Neural crest cell (in vitro differentiated cells): ENCODE results near the gene NPR3. TPM values are rescaled to one million over a fixed set of nuclear protein-coding genes. Genes with fewer than 3 reads are reported as not detected.

ENCODE experiments used
- DNase-seq: peaks from one replicate; pipeline ENCODE4 v3.0.0; 2021; ENCODE audit warnings: low read depth, mixed read lengths, low spot score
- H3K27ac Mint-ChIP-seq: one replicate; pipeline ENCODE4 v1.8.0; 2021; ENCODE audit warnings: mild to moderate bottlenecking, mixed read lengths; ENCODE audit not compliant: unreplicated experiment
- H3K27me3 Mint-ChIP-seq: 2 replicates; pipeline ENCODE4 v1.8.0; 2021; ENCODE audit warnings: low read depth, mild to moderate bottlenecking, mixed read lengths
- H3K36me3 Mint-ChIP-seq: 2 replicates; pipeline ENCODE4 v1.8.0; 2021; ENCODE audit warnings: low read depth, mild to moderate bottlenecking, mixed read lengths
- H3K4me1 Mint-ChIP-seq: 2 replicates; pipeline ENCODE4 v1.8.0; 2021; ENCODE audit warnings: mixed read lengths
- H3K4me3 Mint-ChIP-seq: one replicate; pipeline ENCODE4 v1.8.0; 2021; ENCODE audit warnings: mild to moderate bottlenecking, mixed read lengths
- H3K9me3 Mint-ChIP-seq: 2 replicates; pipeline ENCODE4 v1.8.0; 2021; ENCODE audit warnings: mixed read lengths
- total RNA-seq: library from RNA; stranded (reverse); gene quantifications from 2 replicates; pipeline ENCODE4 v1.2.1, GENCODE V29; 2021
- TF ChIP-seq, protein P1 (sequence below): fragments of 200-600 bp; sonication (generic); conservative IDR thresholded peaks from 2 replicates; pipeline ENCODE4 v1.5.0; 2021; ENCODE audit warnings: antibody characterized with exemption, mild to moderate bottlenecking

Gene NPR3
- total RNA-seq, 1 donor from 2014 or later = 6.8 TPM

DNA sequence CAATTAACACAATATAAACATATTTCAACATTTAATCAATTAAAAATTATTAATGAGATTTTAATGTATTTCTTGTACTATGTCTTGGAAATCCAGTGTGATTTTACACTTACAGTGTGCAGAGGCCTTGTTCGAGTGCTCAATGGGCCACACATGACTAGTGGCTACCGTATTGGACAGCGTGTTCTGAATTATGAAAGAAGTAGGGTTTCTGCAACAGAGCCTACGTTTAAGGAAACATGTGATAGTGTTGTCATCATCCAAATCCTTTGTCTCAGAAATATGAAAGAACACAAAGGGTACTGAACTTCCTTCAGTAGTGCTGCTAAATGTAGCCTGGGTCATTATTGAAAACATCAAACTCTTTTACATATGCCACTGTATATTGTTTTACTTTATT is 29.5 kb downstream of the NPR3 start:
- no peaks in the 10 kb centered on the region for H3K36me3 Mint-ChIP-seq
- no peak overlapping the region for H3K27ac Mint-ChIP-seq
- no peak overlapping the region for H3K4me3 Mint-ChIP-seq
- H3K27me3 Mint-ChIP-seq = no peaks in the 10 kb centered on the region
- no peak for DNase-seq
- H3K9me3 Mint-ChIP-seq = no peaks in the 10 kb centered on the region
- TF ChIP-seq, protein P1, sequence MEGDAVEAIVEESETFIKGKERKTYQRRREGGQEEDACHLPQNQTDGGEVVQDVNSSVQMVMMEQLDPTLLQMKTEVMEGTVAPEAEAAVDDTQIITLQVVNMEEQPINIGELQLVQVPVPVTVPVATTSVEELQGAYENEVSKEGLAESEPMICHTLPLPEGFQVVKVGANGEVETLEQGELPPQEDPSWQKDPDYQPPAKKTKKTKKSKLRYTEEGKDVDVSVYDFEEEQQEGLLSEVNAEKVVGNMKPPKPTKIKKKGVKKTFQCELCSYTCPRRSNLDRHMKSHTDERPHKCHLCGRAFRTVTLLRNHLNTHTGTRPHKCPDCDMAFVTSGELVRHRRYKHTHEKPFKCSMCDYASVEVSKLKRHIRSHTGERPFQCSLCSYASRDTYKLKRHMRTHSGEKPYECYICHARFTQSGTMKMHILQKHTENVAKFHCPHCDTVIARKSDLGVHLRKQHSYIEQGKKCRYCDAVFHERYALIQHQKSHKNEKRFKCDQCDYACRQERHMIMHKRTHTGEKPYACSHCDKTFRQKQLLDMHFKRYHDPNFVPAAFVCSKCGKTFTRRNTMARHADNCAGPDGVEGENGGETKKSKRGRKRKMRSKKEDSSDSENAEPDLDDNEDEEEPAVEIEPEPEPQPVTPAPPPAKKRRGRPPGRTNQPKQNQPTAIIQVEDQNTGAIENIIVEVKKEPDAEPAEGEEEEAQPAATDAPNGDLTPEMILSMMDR = no peak
- no peaks in the 10 kb centered on the region for H3K4me1 Mint-ChIP-seq

DNA sequence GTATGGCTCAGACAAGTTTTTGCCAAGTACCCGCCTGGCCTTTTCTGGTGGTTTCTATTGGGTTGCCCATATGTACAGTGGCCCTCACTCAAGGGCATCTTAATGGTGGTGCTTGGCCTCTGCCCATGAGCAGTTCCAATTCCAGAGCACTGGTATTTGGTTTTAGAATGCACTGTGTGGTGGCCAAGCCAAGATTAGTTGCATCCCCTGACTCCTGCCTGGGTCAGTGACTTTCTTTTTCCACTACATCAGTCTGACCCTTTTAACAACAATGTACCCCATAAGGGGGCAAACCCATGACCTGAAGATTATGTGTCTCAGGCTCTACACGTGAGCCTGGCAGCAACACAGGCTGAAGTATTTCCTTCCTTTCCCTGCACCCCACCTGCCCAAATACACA is 34.2 kb downstream of the NPR3 start:
- H3K4me3 Mint-ChIP-seq = no peak overlapping the region

DNA sequence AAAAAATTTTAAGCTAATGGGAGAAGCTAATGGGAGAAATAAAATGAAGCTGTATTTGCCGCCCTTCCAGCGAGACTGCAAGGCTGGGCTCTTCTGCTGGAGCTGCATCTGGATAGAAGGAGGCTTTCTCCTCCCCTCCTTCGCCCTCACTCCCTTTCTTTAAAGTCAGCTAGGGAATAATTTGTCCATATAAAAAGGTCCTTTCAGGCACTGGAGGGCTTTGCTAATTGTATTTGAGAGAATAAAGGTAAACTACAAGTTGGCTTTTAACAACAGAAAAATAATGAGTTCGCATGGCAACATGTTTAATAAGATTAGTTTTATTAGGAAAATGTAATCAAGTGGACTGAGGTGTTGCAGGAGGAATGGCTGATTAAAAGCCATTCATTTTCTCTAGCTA is 41.3 kb downstream of the NPR3 start:
- no peak overlapping the region for H3K27ac Mint-ChIP-seq
- H3K9me3 Mint-ChIP-seq = peaks cover 13% of the 10 kb centered on the region
- DNase-seq = no peak
- TF ChIP-seq, protein P1 = no peak
- peaks cover 3% of the 10 kb centered on the region for H3K36me3 Mint-ChIP-seq
- no peaks in the 10 kb centered on the region for H3K27me3 Mint-ChIP-seq
- no peak overlapping the region for H3K4me3 Mint-ChIP-seq
- peaks cover 4% of the 10 kb centered on the region for H3K4me1 Mint-ChIP-seq

More for the DNA sequence above, 34.2 kb downstream of the NPR3 start:
- Mint-ChIP-seq H3K27ac (no peak overlapping the region), H3K9me3 (peaks cover 6% of the 10 kb centered on the region), H3K36me3 (peaks cover under 1% of the 10 kb centered on the region), H3K4me1 (no peaks in the 10 kb centered on the region), H3K27me3 (no peaks in the 10 kb centered on the region)
- TF ChIP-seq, protein P1 = no peak
- DNase-seq = no peak

DNA sequence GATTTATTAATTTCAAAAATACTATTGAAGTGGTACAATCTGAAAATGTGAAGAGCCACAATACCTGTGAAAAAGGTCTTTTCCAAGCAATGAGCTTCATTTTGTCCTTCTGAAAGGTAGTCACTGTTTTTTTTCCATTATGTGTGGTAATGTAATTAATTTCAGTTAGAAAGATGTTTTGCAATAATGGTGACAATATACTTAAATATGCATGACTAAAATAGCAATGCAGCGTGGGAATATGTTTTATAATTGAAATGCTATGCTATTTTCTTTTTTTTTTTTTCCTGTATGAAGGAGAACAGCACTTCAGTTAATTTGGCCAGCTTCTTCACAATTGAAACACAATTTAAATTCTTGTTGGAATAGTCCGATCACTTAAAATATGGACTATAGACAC is 41.9 kb downstream of the NPR3 start:
- peaks cover 12% of the 10 kb centered on the region for H3K9me3 Mint-ChIP-seq
- no peak for DNase-seq
- H3K27me3 Mint-ChIP-seq = no peaks in the 10 kb centered on the region
- peaks cover 4% of the 10 kb centered on the region for H3K4me1 Mint-ChIP-seq
- H3K27ac Mint-ChIP-seq = no peak overlapping the region
- H3K36me3 Mint-ChIP-seq = peaks cover 3% of the 10 kb centered on the region
- no peak overlapping the region for H3K4me3 Mint-ChIP-seq
- TF ChIP-seq, protein P1 = no peak

DNA sequence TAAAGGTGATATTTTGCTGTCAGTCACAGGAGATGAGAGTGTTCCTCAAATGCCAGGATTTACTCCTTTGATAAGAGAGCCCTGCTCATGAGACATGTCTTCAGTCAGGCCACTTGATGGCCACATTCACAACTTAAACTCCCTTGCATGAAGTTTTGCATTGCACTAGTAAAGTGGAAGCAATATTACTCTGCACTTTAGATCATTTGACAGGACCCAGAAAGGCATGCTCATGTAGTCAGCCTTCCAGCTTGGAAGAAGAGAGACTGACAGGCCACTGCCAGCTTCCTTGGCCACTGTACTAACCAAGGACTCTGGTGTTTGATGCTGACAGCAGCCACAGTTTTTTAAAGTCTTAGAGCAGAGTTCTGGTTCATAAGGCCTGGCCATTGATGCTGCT is 42.6 kb downstream of the NPR3 start:
- Mint-ChIP-seq H3K27ac (no peak overlapping the region), H3K9me3 (peaks cover 8% of the 10 kb centered on the region), H3K27me3 (no peaks in the 10 kb centered on the region), H3K4me1 (peaks cover 4% of the 10 kb centered on the region), H3K36me3 (peaks cover 3% of the 10 kb centered on the region), H3K4me3 (no peak overlapping the region)
- no peak for DNase-seq
- TF ChIP-seq, protein P1 = no peak

DNA sequence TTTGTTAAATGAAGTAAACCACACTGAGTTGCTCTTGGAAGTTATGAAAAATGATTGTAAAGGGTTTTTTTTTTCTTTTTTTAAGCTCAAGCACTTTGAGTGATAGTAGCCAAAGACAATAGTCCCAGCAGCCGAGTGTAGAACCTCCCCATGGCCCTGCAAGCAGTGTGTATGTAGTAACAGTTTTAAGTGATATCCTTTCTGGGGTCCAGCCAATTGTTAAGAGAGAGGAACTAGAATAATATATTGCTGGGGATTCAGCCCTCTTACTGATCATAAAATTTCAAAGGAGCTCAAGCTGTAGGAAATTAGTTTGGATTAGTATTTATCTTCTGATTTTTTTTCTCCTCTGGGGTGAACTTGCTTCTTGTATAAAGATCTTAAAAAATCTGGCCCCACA is 43.2 kb downstream of the NPR3 start:
- DNase-seq = no peak
- Mint-ChIP-seq H3K36me3 (peaks cover 3% of the 10 kb centered on the region), H3K27me3 (no peaks in the 10 kb centered on the region), H3K4me3 (no peak overlapping the region), H3K27ac (no peak overlapping the region), H3K4me1 (peaks cover 4% of the 10 kb centered on the region), H3K9me3 (peaks cover 10% of the 10 kb centered on the region)
- TF ChIP-seq, protein P1 = no peak
